Measurements from ENCODE around the gene MAP4K4. TPM values are rescaled to one million over a fixed set of nuclear protein-coding genes. Genes with fewer than 3 reads are reported as not detected.

MAP4K4 gene
- total RNA-seq, 3 donors from 2014 or later = 26.4 to 54.6 (median 34.2) TPM

GRCh38 chr2:101736233-101736632, 38.7 kb downstream of the MAP4K4 start:
- DNase-seq = no peak
- no peak for TF ChIP-seq CTCF (IDR thresholded peaks at IDR 0.05)
- Histone ChIP-seq H3K4me1 (ENCODE audit: low read depth) (peaks cover 7% of the 10 kb centered on the region), H3K36me3 (ENCODE audit: low read depth) (no peaks in the 10 kb centered on the region), H3K9me3 (no peaks in the 10 kb centered on the region), H3K4me3 (no peak overlapping the region)
- no peak for ATAC-seq
- intact Hi-C loops (cut with DNase I, micrococcal nuclease) = no loop called here

- no peaks in the 10 kb centered on the region for H3K9me3 ChIP-seq
- H3K36me3 ChIP-seq (ENCODE audit: low read depth) = no peaks in the 10 kb centered on the region
- H3K4me1 ChIP-seq (ENCODE audit: low read depth) = peaks cover 7% of the 10 kb centered on the region
- no peak overlapping the region for H3K4me3 ChIP-seq
- no peak for DNase-seq
- intact Hi-C loops (cut with DNase I, micrococcal nuclease) = no loop called here
- ATAC-seq = peak; percentile 26
- TF ChIP-seq CTCF (IDR thresholded peaks at IDR 0.05) = no peak
Observed at GRCh38 chr2:101736861-101737291, 39.4 kb downstream of the MAP4K4 start.

- intact Hi-C loops (cut with DNase I, micrococcal nuclease) = no loop called here
- Histone ChIP-seq H3K4me1 (ENCODE audit: low read depth) (peaks cover 7% of the 10 kb centered on the region), H3K36me3 (ENCODE audit: low read depth) (no peaks in the 10 kb centered on the region), H3K4me3 (no peak overlapping the region), H3K9me3 (no peaks in the 10 kb centered on the region)
- ATAC-seq (peak; percentile 77), DNase-seq (no peak)
- TF ChIP-seq CTCF (IDR thresholded peaks at IDR 0.05) = no peak
Observed at GRCh38 chr2:101737478-101738255, 40.2 kb downstream of the MAP4K4 start.

GRCh38 chr2:101738649-101739048, 41.1 kb downstream of the MAP4K4 start:
- TF ChIP-seq CTCF (IDR thresholded peaks at IDR 0.05) = no peak
- DNase-seq = no peak
- Histone ChIP-seq H3K36me3 (ENCODE audit: low read depth) (no peaks in the 10 kb centered on the region), H3K9me3 (no peaks in the 10 kb centered on the region), H3K4me3 (no peak overlapping the region), H3K4me1 (ENCODE audit: low read depth) (peaks cover 3% of the 10 kb centered on the region)
- intact Hi-C loops (cut with DNase I, micrococcal nuclease) = no loop called here
- ATAC-seq = no peak

GRCh38 chr2:101740555-101740964, 43.1 kb downstream of the MAP4K4 start:
- intact Hi-C loops (cut with DNase I, micrococcal nuclease) = no loop called here
- Histone ChIP-seq H3K4me3 (no peak overlapping the region), H3K9me3 (no peaks in the 10 kb centered on the region), H3K36me3 (ENCODE audit: low read depth) (no peaks in the 10 kb centered on the region), H3K4me1 (ENCODE audit: low read depth) (peaks cover 3% of the 10 kb centered on the region)
- DNase-seq (no peak), ATAC-seq (no peak)
- no peak for TF ChIP-seq CTCF (IDR thresholded peaks at IDR 0.05)

Measured in mucosa of descending colon (tissue), 3 donors.